Dedifferentiated amniotic fluid mesenchymal stem cell (primary cell): Measurements from ENCODE around the gene MYNN.
"Not testable (repeated sequence)": the region's sequence is repeated elsewhere in the genome, so short reads cannot be mapped to it uniquely, and the experiment has no call there.

Experiments used
- DNase-seq: peaks from one replicate; pipeline ENCODE4 v3.0.0-alpha.2; 2016; ENCODE audit errors: extremely low spot score

MYNN gene

DNA sequence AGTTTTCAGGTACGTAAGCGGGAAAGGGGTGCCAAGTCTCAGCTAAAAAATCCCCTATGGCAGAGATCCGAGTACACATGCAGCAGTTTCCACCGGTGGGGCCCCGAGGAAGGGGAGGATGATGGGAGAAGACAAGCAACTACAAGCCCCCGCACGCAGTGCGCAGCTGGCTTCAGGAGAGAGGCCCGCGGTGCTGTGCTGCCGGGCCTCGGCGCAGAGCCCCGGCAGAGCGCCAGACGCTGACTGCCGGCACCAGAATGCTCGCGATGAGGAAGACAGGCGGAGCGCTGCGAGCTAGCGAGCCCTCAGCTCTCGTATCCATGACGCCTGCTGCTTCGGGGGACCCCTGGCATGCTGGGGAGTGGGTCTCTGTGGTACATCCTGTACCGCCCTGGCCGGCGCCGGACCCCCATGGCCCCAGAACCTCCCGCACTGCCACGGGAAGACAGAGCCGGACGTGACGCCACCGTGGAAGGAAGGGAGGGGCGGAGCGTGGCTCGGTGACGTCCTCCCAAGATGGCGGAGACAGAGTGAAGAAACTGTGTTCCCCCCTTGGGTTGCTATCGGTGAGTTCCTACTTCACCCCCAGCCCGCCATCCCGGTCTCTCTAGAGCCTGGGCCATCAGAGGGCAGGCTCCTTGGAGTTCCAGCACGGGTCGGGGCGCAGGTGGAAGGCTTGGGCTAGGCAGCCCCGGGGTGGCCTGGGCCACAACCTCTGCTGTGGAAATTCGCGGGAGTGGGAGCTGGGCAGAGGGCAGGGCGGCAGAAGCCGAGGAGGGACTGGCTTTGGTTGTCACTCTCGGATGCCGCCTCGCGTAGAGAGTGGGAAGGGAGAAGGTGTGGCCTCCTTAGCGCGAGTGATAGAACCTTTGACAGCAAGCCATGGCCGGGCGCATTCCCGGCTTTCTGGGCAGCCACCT, at the start of gene MYNN:
Gene MYNN (plus strand): TSS at position 500 of the 920 bp plus-strand sequence. CDS start 900 bp downstream, outside the sequence.
- peak; percentile 86 for DNase-seq

DNA sequence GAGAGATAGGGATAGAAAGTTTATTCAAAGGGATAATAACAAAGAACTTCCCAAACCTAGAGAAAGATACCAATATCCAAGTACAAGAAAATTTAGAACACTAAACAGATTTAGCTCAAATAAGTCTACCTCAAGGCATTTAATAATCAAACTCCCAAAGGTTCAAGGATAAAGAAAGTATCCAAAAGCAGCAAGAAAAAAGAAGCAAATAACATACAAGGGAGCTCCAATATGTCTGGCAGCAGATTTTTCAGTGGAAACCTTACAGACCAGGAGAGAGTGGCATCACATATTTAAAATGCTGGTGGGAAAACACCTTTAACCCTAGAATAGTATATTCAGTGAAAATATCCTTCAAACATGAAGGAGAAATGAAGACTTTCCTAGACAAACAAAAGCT, 41.3 kb upstream of the MYNN start:
- DNase-seq = not testable (repeated sequence)

DNA sequence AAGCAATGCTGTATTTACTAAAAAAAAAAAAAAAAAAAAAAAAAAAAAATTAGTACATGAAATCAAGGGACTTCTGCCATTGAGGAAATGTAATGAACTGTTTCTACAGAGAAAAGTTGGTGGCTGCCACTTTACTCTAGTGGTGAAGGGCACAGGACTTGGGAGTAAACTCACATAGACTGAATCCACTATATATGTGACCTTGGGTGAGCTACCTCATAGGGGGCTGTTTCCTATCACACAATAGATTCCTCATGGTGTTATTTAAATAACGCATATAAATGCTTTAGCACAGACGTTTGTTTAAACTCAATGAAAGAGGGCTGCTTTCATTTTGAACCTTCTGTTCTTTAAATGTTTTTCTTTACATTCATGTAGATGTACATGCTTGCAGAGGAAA, 34.1 kb upstream of the MYNN start:
- DNase-seq = no peak

DNA sequence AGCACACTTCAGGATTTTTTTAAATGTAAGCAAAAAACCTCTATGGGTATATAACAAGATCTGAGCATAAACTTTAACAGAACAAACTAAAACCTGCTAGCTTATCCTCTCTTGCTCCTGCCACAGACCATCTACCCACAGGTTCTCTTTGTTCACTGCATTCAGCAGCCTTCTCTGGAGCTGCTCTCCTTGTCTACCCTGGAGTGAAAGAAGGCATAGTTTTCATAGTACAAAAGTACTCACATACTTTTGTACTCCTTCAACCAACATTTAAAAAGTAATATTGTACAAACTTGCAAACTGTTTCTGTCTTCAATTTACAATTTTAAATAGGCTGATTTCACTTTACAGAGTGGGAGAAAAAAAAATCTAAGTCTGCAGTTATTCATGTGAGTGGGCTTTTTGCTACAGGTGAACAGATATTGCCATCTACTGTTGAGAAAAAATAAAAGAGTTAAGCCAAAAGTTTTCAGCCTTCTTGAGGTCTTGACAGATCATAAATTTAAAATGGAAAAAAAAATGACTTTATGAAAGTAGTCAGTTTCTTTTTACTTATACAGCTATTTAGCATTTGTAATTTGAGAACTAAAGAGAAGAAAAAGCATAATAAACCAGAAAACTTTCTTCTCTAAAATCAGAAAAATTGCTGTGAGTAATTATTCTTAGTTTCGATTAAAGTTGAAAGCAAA, 28.7 kb upstream of the MYNN start:
- DNase-seq = peak; percentile 57

DNA sequence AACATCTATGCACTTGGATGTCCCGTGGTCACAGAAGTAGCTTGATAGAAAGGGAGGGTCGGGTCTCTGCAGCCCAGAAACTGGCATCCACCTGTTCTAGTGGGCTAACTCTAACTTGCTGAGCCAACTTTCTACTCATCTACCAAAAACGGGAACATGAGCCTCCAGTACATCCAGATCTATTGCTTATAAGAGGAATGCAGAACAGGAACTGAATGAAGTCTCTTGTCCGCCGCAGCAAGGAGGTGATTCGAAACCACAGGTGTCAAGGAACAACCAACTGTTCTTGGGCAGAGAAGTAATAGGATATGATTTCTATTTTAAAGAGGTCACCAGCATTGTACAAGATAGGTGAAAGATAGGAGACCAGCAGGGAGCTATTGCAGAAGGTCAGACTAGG, 26.3 kb upstream of the MYNN start:
- DNase-seq = no peak

DNA sequence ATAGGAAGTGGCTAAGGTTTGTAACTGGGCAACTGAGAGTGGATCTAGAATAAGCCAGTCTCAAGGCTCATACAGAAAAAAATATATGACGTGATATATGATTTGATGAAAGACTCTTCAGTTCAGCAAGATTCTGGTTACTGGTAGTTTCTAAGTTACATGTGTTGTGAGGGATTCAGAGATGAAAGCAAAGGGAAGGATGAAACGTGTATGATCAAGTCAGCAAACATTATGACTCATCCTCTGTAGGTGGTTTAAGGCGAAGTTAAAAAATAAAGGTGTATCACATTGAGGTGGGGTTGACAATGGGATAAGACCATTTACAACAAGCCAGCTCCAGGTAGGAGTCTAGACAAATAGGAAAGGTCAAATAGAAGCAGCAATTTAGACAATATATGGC, 24.5 kb upstream of the MYNN start:
- no peak for DNase-seq

DNA sequence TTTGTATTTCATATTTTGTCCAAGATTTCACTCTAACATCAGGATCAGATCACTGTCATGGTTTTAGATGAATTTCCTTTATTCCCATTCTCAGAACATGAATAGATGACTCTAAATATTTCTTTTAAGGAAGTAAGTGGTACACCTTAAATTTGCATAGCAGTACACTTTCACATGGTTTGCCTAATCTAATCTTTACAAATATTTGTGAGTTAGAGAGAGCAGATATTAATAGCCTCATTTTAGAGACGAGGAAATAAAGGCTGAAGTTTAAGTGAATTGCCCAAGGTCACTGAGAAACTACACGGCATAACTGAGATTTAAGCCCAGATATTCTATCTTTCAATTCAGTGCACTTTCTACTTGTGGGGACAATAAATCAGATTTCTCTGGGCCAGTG, 22.5 kb upstream of the MYNN start:
- DNase-seq = no peak

DNA sequence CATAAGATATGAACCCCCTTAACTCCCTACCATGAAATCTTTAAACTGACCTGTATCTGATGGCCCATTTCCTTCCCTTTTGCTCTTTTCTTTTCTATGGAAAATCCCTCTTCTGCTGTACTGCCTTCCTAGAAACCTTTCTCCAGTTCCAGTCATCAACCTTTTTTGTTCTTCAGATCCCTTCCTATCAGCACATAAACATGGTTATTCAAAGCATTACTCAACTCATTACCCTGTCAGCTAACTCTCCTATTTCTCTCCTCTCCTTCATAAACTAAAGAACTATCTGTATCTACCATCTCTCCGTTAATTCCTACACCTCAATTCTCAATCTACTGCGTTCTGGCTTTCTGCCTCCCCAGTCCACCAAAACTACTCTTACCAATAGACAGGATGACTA, 21.3 kb upstream of the MYNN start:
- no peak for DNase-seq

DNA sequence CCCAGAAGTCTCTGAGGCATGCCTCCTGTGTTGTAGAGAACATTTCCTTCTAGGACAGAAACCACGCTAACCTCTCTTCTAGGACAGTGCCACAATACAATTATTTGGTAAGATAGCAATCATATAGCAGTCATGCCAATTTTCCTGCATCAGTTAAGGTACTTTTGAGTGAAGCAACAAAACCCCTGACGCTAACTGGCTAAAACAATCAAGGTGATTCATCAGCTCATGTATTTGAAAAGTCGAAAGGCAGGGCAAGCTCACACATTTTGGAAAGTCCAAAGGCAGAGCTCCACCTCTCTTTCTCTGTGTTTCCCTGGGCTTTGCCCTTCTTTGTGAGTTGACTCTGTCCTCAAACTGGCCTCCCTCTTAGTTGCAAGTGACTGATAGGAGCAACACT, 18.5 kb upstream of the MYNN start:
- no peak for DNase-seq

DNA sequence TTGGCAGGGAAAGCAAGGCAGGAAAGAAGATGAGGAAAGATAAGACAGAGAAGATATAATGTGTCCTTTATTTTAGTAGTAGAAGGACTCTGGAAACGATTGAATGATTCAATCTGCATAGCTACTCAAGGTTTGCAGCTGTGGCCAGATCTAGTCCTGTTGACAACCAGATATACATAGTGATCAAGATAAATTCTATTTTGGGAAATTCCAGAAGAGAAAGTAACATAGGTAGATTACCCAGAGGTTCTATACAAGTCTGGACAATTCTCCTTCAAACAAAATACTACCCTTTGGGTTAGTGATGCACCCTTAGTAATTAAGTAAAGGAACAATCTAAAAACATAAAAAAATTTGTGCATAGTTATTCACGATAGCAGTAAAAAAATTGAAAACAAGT, 17.7 kb upstream of the MYNN start:
- no peak for DNase-seq

DNA sequence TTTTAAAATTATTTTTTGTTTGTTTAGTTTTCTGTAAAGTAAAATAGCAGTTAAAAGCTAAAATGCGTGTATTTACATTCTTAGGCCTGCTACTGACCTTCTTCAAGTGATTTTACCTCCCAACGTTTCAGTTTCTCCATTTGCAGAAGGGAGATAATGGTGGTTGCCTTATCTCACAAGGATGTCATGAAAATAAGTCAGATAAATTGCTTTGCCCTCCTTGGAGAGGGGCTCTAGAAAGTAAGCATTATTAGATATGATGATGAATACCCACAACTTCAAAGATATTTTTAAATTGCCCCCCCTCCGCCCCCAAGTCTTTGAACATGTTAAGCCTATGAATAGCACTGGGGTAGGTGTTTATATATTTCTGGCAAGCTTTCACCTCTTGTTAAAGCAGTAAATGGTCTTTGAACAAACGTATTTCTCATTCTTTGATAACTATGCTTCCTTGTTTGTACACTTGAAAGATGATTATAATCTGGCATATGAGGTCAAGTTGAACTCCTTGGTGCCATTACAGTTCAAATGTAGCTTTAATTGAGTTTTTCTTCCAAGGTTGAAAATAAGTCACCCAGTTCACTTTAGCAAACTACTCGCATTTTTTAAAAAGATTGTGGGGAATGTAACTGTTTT, 14.7 kb upstream of the MYNN start:
- no peak for DNase-seq

DNA sequence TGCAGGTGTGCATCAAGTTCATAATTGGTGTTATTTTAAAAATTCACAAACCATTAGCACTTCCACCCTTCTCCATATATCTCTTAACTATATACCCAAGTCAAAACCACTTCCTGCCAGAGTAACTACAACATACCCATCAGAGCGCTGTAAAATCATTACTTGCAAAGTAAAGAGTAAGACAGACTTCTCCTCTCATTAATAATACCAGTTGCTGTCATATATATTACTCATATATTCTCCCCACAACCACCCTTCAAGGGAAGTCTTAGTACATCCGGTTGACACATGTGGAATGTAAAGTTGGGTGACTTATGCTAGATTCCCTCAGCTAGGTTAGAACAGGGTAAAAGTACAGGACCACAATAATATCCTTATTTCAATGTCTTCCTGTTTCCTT, 13.9 kb upstream of the MYNN start:
- DNase-seq = no peak

DNA sequence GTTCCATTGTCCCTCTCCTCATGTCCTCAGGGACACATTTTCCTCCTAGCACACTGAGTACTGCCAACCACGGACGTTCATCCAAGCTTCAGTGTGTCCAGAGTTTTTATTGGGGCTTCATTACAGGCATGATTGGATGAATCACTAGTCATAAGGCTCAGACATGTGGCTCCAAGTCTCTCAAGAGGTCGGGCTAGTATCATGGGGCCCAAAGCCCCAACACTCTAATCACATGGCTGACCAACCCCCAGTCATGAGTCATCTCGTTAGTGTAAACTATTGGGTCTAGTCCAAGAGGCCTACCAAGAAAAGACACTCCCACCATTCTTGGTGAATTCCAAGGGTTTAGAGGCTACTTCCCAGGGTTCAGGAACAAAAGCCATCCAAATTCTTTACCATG, 12.7 kb upstream of the MYNN start:
- no peak for DNase-seq

DNA sequence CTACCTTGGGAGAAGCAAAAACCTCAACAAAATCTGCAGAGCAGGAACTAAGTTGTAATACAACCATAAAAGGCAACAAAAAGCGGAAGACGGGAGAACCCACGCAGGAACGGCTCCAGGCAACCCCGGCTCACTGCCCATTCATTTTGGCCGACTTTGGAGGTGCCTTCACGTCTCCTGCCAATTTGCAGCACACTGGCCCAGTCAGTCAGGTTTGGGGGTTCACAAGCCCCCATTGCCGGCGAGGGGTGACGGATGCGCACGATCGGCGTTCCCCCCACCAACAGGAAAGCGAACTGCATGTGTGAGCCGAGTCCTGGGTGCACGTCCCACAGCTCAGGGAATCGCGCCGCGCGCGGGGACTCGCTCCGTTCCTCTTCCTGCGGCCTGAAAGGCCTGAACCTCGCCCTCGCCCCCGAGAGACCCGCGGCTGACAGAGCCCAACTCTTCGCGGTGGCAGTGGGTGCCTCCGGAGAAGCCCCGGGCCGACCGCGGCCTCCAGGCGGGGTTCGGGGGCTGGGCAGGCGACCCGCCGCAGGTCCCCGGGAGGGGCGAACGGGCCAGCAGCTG, 8.8 kb upstream of the MYNN start:
- DNase-seq = peak; percentile 27

DNA sequence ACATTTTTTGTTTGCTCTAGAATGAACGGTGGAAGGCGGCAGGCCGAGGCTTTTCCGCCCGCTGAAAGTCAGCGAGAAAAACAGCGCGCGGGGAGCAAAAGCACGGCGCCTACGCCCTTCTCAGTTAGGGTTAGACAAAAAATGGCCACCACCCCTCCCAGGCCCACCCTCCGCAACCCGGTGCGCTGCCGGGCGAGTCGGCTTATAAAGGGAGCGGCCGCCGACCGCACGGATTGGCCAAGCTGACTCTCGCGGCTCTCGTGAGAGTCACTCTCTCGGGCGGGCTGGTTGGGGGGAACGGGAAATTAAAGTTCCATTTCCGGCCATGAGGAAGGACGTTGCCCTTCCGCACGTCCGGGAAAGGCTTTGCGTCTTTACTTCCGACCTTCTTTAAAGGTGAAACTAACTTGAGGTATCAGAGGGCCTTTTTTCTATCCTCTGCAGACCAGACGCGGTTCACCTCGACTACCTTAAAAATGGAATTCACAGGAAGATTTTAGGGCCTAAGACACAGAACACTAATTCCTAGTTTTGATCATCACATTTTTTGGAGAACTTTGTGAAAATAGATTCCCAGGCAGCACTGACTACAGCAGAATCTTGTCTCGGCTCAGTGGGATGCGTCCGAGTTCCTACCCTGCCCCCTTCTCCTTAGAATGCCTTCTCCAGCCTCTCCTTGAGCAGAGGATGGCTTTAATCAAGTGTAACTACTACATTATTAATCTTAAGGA, 8.1 kb upstream of the MYNN start, which contains the start of gene TERC:
Gene TERC (minus strand): TSS at position 179 of the 731 bp plus-strand sequence.
- DNase-seq = peak; percentile 80

DNA sequence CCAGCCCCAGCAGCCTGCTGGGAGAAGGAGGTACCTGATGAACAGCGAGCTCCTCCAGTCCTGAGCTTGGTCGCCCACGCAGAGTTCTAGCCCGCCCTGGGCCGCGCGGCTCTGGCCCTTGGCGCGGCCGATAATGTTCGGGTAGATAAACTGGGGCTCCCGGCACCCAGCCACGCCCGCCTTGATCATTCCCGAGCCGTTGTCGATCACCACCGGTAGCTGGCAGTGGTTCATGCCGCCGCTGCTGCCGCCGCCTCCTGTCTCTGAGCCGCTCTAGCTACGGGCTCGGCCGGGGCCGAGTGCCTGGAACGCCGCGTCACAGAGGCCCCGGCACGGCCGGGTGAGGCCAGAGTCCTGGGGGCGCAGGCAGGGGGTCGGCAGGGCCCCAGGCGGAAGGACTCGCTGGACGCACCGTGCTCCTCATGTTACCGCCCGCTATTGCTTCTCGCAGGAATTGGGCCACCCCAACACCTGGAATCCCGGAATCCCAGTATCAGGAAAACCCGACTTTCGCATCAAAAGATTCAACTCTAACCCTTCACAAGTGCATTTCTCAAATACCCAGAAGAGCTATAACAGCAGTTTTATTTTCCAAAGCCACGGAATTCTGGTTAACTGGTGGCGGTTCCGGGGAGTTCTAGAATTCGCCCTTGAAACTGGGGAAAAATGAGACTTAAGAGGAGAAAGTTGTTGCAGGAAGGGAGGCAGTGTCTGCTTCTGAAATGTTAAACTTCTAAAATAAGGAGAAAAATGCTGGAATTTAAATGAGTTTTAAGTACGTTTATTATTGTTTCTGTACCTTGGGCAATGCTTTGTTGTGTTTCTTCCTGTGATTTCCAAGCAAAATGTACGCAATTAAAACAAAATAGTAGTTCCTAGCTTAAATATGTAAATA, 3.7 kb upstream of the MYNN start, which contains the start of gene ACTRT3:
Gene ACTRT3 (minus strand): TSS at position 275 of the 895 bp plus-strand sequence. CDS start 41 bp downstream, at position 234.
- DNase-seq = peak; percentile 36

DNA sequence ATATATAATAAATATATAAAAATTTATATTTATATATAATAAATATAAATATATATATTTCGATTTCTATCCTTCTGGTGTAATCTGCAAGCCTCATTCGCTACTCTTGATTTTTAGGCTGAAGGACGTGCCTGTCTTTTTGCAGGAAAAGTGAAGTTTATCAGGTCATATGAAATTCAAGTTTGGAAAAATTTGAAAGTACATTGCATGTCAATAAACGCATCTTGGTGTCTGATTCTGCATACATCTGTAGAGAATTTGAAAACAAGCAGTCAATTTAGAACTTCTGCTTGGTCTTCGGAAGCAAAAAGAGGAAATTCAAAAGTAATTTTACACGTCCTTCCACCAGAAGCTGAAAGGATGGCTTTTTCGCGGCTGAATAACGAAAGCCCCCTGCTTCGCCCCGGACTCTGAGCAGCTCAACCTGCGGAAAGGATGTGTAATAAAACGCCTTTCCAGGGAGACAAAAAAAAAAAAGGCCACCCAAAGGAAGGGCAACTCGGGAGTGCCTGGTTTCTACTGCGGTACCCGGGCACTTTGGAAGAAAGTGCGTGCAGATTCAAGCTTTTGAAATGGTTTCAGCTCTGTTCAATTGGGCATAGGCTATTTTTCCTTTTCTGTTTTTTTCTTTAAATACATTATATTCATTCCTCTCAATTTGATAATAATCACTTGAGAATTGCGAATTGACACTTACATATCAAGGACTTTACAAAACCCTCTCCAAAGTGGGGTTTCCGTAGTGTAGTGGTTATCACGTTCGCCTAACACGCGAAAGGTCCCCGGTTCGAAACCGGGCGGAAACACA, 1.5 kb upstream of the MYNN start:
- peak; percentile 83 for DNase-seq

DNA sequence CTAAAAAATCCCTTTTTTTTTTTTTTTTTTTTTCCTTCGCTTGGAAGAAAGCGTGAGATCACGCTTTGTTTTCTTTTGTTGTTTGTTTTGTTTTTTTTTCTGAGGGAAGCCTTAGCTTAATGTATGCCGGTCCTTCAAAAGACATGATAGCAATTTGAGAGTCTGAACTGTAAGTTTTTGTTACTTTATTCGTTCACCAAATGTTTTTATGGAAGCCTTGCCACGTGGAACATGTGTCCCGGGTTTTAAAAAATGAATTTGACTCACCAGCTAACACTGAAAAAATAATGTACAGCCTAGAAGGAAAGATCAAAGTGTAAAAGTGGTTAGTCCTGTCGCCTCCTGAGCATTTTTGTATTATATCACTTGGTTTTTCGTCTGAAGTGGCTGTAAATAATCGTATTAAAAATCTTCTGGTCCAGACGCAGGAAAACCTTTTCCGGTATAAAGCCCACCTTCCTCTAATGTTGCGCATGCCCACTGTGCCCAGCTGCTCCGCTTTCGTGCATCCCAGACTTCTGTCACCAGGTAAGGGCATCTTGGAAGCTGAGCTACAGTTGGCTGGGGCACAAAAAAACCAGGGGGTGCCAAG, 795 bp upstream of the MYNN start:
- DNase-seq = peak; percentile 66

DNA sequence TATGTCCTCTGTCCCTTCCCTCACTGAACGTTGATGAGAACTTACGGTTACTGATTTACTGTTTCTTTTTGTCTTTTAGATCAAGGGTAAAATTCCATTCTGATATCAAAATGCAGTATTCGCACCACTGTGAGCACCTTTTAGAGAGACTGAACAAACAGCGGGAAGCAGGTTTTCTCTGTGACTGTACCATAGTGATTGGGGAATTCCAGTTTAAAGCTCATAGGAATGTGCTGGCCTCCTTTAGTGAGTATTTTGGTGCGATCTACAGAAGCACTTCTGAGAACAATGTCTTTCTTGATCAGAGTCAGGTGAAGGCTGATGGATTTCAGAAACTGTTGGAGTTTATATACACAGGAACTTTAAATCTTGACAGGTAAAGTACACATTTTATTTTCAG, 990 bp downstream of the MYNN start:
- no peak for DNase-seq
